Spleen (tissue), 11 donors: ENCODE data around the gene FNDC3A. TPM values are rescaled to one million over a fixed set of nuclear protein-coding genes. Genes with fewer than 3 reads are reported as not detected.

ENCODE experiments used
- DNase-seq: peaks from one replicate; pipeline ENCODE4 v3.0.0-alpha.2; 2020
- H3K27ac ChIP-seq, 8 donors: fragments of 200-600 bp; sonication (generic) in 7 of 8; 1 replicate in 4 of 8; 2 replicates in 4 of 8; pipeline versions ENCODE4 v1.5.0 to v1.8.0; 2016 to 2021; ENCODE audit warnings: inconsistent platforms in 4 of 8, mild to moderate bottlenecking in 4 of 8, moderate library complexity in 1 of 8
- H3K27me3 ChIP-seq, 7 donors: fragments of 200-600 bp; sonication (generic) in 6 of 7; replicated peaks in 1 of 7; 1 replicate in 4 of 7; 2 replicates in 3 of 7; pipeline versions ENCODE4 v1.5.0 to v1.8.0; 2016 to 2021; ENCODE audit warnings: inconsistent platforms in 3 of 7, mild to moderate bottlenecking in 1 of 7
- H3K36me3 ChIP-seq, 6 donors: fragments of 200-600 bp; sonication (generic) in 5 of 6; 1 replicate in 4 of 6; 2 replicates in 2 of 6; pipeline versions ENCODE4 v1.5.0 to v1.8.0; 2016 to 2021; ENCODE audit warnings: inconsistent platforms in 2 of 6
- H3K4me1 ChIP-seq, 6 donors: fragments of 200-600 bp; sonication (generic) in 5 of 6; 1 replicate in 3 of 6; 2 replicates in 3 of 6; pipeline versions ENCODE4 v1.5.0 to v1.8.0; 2016 to 2021; ENCODE audit warnings: inconsistent platforms in 3 of 6
- H3K4me3 ChIP-seq, 8 donors: fragments of 200-600 bp; sonication (generic) in 7 of 8; 1 replicate in 4 of 8; 2 replicates in 4 of 8; pipeline versions ENCODE4 v1.5.0 to v1.8.0; 2016 to 2021; ENCODE audit warnings: inconsistent platforms in 4 of 8, mild to moderate bottlenecking in 4 of 8, moderate library complexity in 2 of 8
- H3K9me3 ChIP-seq, 8 donors: fragments of 200-600 bp; sonication (generic) in 7 of 8; 1 replicate in 4 of 8; 2 replicates in 4 of 8; pipeline versions ENCODE4 v1.5.0 to v1.8.0; 2016 to 2021; ENCODE audit warnings: inconsistent platforms in 4 of 8
- CTCF ChIP-seq, 11 experiments: fragments of 200-600 bp in 7 of 11; fragments of 450-650 bp in 4 of 11; sonication (generic) in 4 of 11; IDR thresholded peaks in 8 of 11; conservative IDR thresholded peaks in 3 of 11; 1 replicate in 7 of 11; 2 replicates in 4 of 11; pipeline versions ENCODE4 v1.4.0 to v1.8.0; 2016 to 2021; ENCODE audit warnings: antibody characterized with exemption in 11 of 11, inconsistent platforms in 4 of 11, mild to moderate bottlenecking in 1 of 11
- POLR2A ChIP-seq, 3 donors: fragments of 450-650 bp; IDR thresholded peaks; one replicate each; pipeline ENCODE4 v1.5.1; 2017; ENCODE audit warnings: antibody characterized with exemption in 3 of 3, mild to moderate bottlenecking in 1 of 3
- POLR2AphosphoS5 ChIP-seq, 3 donors: sonication (generic); formaldehyde crosslinking; IDR thresholded peaks; one replicate each; pipeline ENCODE4 v1.5.1; 2017; ENCODE audit warnings: antibody characterized with exemption in 3 of 3
- WGBS, 5 donors: extraction: QIAGEN DNeasy Blood & Tissue Kit in 3 of 5; methylation state at CpG; one replicate each; pipeline versions ENCODE4 v1.1.5 to v1.1.7; 2013 to 2018; 5-methylcytosine and 5-hydroxymethylcytosine counted together
- intact Hi-C: fragments of 100-400 bp; cut with DNase I; formaldehyde crosslinking; loops from one replicate; pipeline ENCODE4 v1.15.0; 2023; ENCODE audit warnings: low total_unique reads
- polyA plus RNA-seq, 3 donors: library from polyadenylated mRNA; stranded (reverse); fragments of 200-250 nt; gene quantifications; one replicate each; pipeline ENCODE4 v1.2.1, GENCODE V29; 2013
- total RNA-seq, 7 donors: library from RNA; depleted of rRNA in 3 of 7; stranded (reverse); fragments of >200 nt in 3 of 7; fragmentation: NEBNext Ultra II Directional in 4 of 7; extraction: Animal tissue kit (Norgen Biotek cat#: 25700) in 4 of 7; gene quantifications; one replicate each; pipeline versions ENCODE4 v1.1.0 to v1.2.1, GENCODE V29; 2016 to 2021
- donor health status: healthy with polysubstance abuse.
- donor health status: DM: no; HTN: no; CAD: no; lungs with moderate emphysema.
- donor health status: DM: no; HTN: no; CAD: no.
- donor health status: Bipolar disorder and iron deficiency.
- donor health status: healthy.
- donor health status: DM: no; HTN: no; CAD: no.
- donor health status: DM: yes; HTN: yes; CAD: no.

The FNDC3A gene
- total and polyA plus RNA-seq, 10 donors, result 11.2 to 83.7 (median 53.8) TPM

DNA sequence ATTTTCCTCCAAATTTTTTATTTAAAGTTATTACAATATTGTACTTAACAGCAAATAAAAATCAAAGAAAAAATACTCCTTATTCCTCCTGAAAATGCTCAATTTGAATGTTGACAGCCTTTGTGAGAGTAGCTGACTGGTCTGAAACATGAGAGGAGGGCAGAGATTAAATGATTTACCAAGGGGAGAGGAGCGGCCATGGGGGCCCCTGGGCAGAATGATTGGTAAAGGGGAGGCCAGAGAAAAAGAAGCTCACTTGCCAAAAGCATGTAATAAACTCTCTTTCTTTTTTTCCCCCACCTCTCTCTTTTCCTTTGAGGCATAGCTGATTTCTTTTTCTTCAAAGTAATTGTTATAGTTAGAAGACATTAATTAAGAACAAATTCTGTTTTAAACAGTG is 30.1 kb upstream of the FNDC3A start:
- no peaks in the 10 kb centered on the region for H3K9me3 ChIP-seq
- DNase-seq, result no peak
- no peak overlapping the region for H3K27ac ChIP-seq
- H3K4me3 ChIP-seq, result no peak overlapping the region
- intact Hi-C loops, result no loop called here
- 75 to 95% (median 79%) methylated on average over 1 of the region's 1 CpG for WGBS, 5 donors
- no peaks in the 10 kb centered on the region for H3K27me3 ChIP-seq
- no peak for TF ChIP-seq POLR2AphosphoS5 (IDR thresholded peaks at IDR 0.05)
- TF ChIP-seq CTCF (IDR thresholded peaks at IDR 0.05 in 8 of 11, conservative IDR thresholded peaks at IDR 0.05 in 3 of 11), result no peak
- no peak for TF ChIP-seq POLR2A (IDR thresholded peaks at IDR 0.05)
- H3K36me3 ChIP-seq, result no peaks in the 10 kb centered on the region
- H3K4me1 ChIP-seq, result no peaks in the 10 kb centered on the region

- WGBS, 5 donors, result 83 to 93% (median 90%) methylated on average over 2 of the region's 2 CpGs
- no peaks in the 10 kb centered on the region for H3K4me1 ChIP-seq
- no peaks in the 10 kb centered on the region for H3K9me3 ChIP-seq
- no peak overlapping the region for H3K27ac ChIP-seq
- intact Hi-C loops, result no loop called here
- no peak for DNase-seq
- H3K27me3 ChIP-seq, result no peaks in the 10 kb centered on the region
- TF ChIP-seq CTCF (IDR thresholded peaks at IDR 0.05 in 8 of 11, conservative IDR thresholded peaks at IDR 0.05 in 3 of 11) (no peak), POLR2A (IDR thresholded peaks at IDR 0.05) (no peak), POLR2AphosphoS5 (IDR thresholded peaks at IDR 0.05) (no peak)
- H3K4me3 ChIP-seq, result no peak overlapping the region
- H3K36me3 ChIP-seq, result no peaks in the 10 kb centered on the region
These were observed 29.5 kb upstream of the FNDC3A start for GRCh38 chr13:48946163-48946562.

DNA sequence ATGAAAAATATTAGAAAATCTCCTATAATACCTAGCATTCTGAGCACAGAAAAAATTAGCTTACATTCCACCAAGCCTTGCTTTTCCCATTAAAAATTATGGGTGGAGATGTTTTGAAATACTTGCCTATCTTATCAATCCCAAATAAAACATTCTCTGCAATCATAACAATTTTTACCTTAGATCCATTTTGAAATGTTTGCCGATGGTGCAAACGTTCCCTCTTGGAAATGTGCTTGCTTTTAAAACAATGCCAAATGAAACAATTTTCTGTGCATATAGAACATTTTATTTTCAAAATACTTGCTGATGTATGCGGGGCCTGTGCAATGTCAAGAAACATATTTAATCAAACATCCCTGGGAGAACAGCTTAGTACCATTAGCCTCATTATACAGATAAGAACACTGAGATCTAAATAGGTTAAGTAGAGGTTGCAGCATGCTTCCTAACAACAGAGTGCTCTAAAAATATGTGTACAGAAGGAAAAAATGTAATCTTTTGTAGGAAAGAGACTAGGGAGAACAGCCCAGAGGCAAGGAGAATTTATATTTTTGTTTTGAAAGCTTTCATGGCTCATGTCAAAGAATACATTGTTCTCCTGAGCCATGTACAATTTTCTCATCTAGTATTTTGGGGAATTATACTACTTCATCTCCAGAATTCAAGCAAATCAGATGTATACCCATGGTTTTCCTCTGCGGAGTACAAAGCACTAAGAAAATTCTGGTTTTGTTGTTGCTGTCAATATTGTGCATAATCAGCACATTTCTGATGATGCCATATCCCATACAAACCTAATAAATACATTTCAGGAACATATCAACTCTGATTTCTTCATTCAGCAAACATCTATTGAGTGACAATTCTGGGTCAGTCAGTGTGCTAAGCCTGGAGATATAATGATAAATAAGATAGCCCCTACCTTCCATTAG is 25.9 kb upstream of the FNDC3A start:
- TF ChIP-seq POLR2A (IDR thresholded peaks at IDR 0.05) (no peak), CTCF (IDR thresholded peaks at IDR 0.05 in 8 of 11, conservative IDR thresholded peaks at IDR 0.05 in 3 of 11) (no peak), POLR2AphosphoS5 (IDR thresholded peaks at IDR 0.05) (no peak)
- H3K4me3 ChIP-seq, result no peak overlapping the region
- intact Hi-C loops, result no loop called here
- no peak for DNase-seq
- no peaks in the 10 kb centered on the region for H3K4me1 ChIP-seq
- 68 to 72% (median 70%) methylated on average over 4 of the region's 4 CpGs for WGBS, 5 donors
- no peak overlapping the region for H3K27ac ChIP-seq
- H3K27me3 ChIP-seq, result no peaks in the 10 kb centered on the region
- H3K36me3 ChIP-seq, result no peaks in the 10 kb centered on the region
- H3K9me3 ChIP-seq, result no peaks in the 10 kb centered on the region

DNA sequence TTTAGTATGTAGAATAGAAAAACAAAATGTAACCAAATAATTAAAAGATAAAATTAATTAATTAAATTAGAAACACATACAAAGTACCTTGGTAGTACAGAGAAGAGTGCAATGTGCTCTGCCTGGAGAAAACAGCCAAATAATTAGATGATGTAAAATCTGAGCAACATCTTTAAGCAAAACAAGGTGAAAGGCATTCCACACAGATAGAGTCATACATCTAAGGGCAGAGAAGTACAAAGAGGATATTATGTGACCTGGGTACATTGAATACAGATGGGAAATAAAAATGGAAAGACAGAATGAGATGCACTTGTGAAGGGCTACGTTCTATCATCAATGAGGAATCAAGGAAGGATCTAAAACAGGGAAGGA is 25.2 kb upstream of the FNDC3A start:
- Histone ChIP-seq H3K36me3 (no peaks in the 10 kb centered on the region), H3K4me1 (no peaks in the 10 kb centered on the region), H3K4me3 (no peak overlapping the region), H3K27me3 (no peaks in the 10 kb centered on the region), H3K27ac (no peak overlapping the region), H3K9me3 (no peaks in the 10 kb centered on the region)
- WGBS, 5 donors, result 78 to 94% (median 89%) methylated on average over 1 of the region's 1 CpG
- DNase-seq, result no peak
- intact Hi-C loops, result no loop called here
- TF ChIP-seq CTCF (IDR thresholded peaks at IDR 0.05 in 8 of 11, conservative IDR thresholded peaks at IDR 0.05 in 3 of 11), result no peak
- TF ChIP-seq POLR2AphosphoS5 (IDR thresholded peaks at IDR 0.05), result no peak
